Liver (tissue), 9 donors: ENCODE data around the gene LCMT1. TPM values are rescaled to one million over a fixed set of nuclear protein-coding genes. Genes with fewer than 3 reads are reported as not detected.

Experiments
- DNase-seq: peaks from one replicate; pipeline ENCODE4 v3.0.0-alpha.2; 2017; ENCODE audit warnings: low spot score
- H3K27ac ChIP-seq, 2 donors: one replicate each; pipeline ENCODE4 v1.7.0; 2013; ENCODE audit warnings: inconsistent platforms in 2 of 2, low read length in 2 of 2, control low read depth in 1 of 2, low read depth in 1 of 2, mild to moderate bottlenecking in 1 of 2
- H3K27me3 ChIP-seq, 4 donors: one replicate each; pipeline versions ENCODE4 v1.6.1 to v1.7.0; 2013; ENCODE audit warnings: low read length in 3 of 4, inconsistent platforms in 1 of 4, mild to moderate bottlenecking in 1 of 4, moderate library complexity in 1 of 4; ENCODE audit not compliant: control insufficient read depth in 4 of 4, insufficient read depth in 4 of 4
- H3K36me3 ChIP-seq, 4 donors: one replicate each; pipeline versions ENCODE4 v1.6.1 to v1.7.0; 2013; ENCODE audit warnings: low read length in 3 of 4, mild to moderate bottlenecking in 3 of 4, low read depth in 1 of 4, moderate library complexity in 1 of 4; ENCODE audit not compliant: control insufficient read depth in 4 of 4, insufficient read depth in 3 of 4
- H3K4me1 ChIP-seq, 4 donors: one replicate each; pipeline versions ENCODE4 v1.6.1 to v1.7.0; 2013; ENCODE audit warnings: low read length in 3 of 4, mild to moderate bottlenecking in 3 of 4, moderate library complexity in 1 of 4; ENCODE audit not compliant: control insufficient read depth in 4 of 4, insufficient read depth in 4 of 4
- H3K4me3 ChIP-seq, 3 donors: one replicate each; pipeline versions ENCODE4 v1.6.1 to v1.7.0; 2013; ENCODE audit warnings: low read length in 3 of 3, control low read depth in 1 of 3, low read depth in 1 of 3, mild to moderate bottlenecking in 1 of 3
- H3K9ac ChIP-seq, 2 donors: one replicate each; pipeline ENCODE4 v1.7.0; 2013; ENCODE audit warnings: low read length in 2 of 2, mild to moderate bottlenecking in 2 of 2, moderate library complexity in 2 of 2, control low read depth in 1 of 2, low read depth in 1 of 2
- H3K9me3 ChIP-seq, 4 donors: one replicate each; pipeline versions ENCODE4 v1.6.1 to v1.7.0; 2013; ENCODE audit warnings: low read length in 3 of 4; ENCODE audit not compliant: control insufficient read depth in 4 of 4
- ATF3 ChIP-seq: IDR thresholded peaks from 2 replicates; pipeline ENCODE4 v1.6.1; 2016; ENCODE audit warnings: antibody characterized with exemption
- CTCF ChIP-seq: fragments of 150-350 bp; IDR thresholded peaks from 2 replicates; pipeline ENCODE4 v1.5.1; 2017; ENCODE audit warnings: improper control_type of control experiment, low read depth, low read length; ENCODE audit not compliant: missing input control
- EGR1 ChIP-seq, 2 donors: IDR thresholded peaks; 2 replicates each; pipeline ENCODE4 v1.6.1; 2016 to 2018; ENCODE audit warnings: antibody characterized with exemption in 2 of 2, low read depth in 2 of 2
- FOXA1 ChIP-seq: IDR thresholded peaks from 2 replicates; pipeline ENCODE4 v1.6.1; 2016; ENCODE audit warnings: antibody characterized with exemption
- FOXA2 ChIP-seq: IDR thresholded peaks from 2 replicates; pipeline ENCODE4 v1.6.1; 2016; ENCODE audit warnings: antibody characterized with exemption
- GABPA ChIP-seq, 2 donors: IDR thresholded peaks in 1 of 2; conservative IDR thresholded peaks in 1 of 2; 2 replicates each; pipeline ENCODE4 v1.6.1; 2016; ENCODE audit warnings: antibody characterized with exemption in 2 of 2, mild to moderate bottlenecking in 1 of 2, moderate library complexity in 1 of 2
- HNF4A ChIP-seq, 2 donors: conservative IDR thresholded peaks; 2 replicates each; pipeline ENCODE4 v1.6.1; 2016; ENCODE audit warnings: antibody characterized with exemption in 2 of 2, mild to moderate bottlenecking in 2 of 2
- HNF4G ChIP-seq: IDR thresholded peaks from 2 replicates; pipeline ENCODE4 v1.6.1; 2016; ENCODE audit warnings: antibody characterized with exemption
- JUND ChIP-seq, 2 donors: IDR thresholded peaks; 2 replicates each; pipeline ENCODE4 v1.6.1; 2016; ENCODE audit warnings: antibody characterized with exemption in 2 of 2
- MAX ChIP-seq: IDR thresholded peaks from 2 replicates; pipeline ENCODE4 v1.6.1; 2016; ENCODE audit warnings: antibody characterized with exemption
- NR2F2 ChIP-seq: IDR thresholded peaks from 2 replicates; pipeline ENCODE4 v1.6.1; 2016; ENCODE audit warnings: antibody characterized with exemption
- RAD21 ChIP-seq, 2 donors: IDR thresholded peaks; 2 replicates each; pipeline ENCODE4 v1.6.1; 2016; ENCODE audit warnings: antibody characterized with exemption in 2 of 2, mild to moderate bottlenecking in 2 of 2
- REST ChIP-seq: IDR thresholded peaks from 2 replicates; pipeline ENCODE4 v1.6.1; 2016; ENCODE audit warnings: antibody characterized with exemption, mild to moderate bottlenecking
- RXRA ChIP-seq, 2 donors: IDR thresholded peaks; 2 replicates each; pipeline ENCODE4 v1.6.1; 2017 to 2018; ENCODE audit warnings: antibody characterized with exemption in 2 of 2, mild to moderate bottlenecking in 1 of 2
- SP1 ChIP-seq: IDR thresholded peaks from 2 replicates; pipeline ENCODE4 v1.6.1; 2018; ENCODE audit warnings: antibody characterized with exemption, mild to moderate bottlenecking
- TAF1 ChIP-seq: conservative IDR thresholded peaks from 2 replicates; pipeline ENCODE4 v1.6.1; 2016; ENCODE audit warnings: antibody characterized with exemption, mild to moderate bottlenecking
- YY1 ChIP-seq: IDR thresholded peaks from 2 replicates; pipeline ENCODE4 v1.6.1; 2016; ENCODE audit warnings: antibody characterized with exemption, mild to moderate bottlenecking
- ZBTB33 ChIP-seq: IDR thresholded peaks from 2 replicates; pipeline ENCODE4 v1.6.1; 2016; ENCODE audit warnings: antibody characterized with exemption
- WGBS: extraction: QIAGEN DNeasy Blood & Tissue Kit; methylation state at CpG from one replicate; pipeline ENCODE4 v1.1.7; 2013; 5-methylcytosine and 5-hydroxymethylcytosine counted together
- polyA plus RNA-seq, 2 donors: library from polyadenylated mRNA; stranded (reverse) in 1 of 2; unstranded in 1 of 2; fragments of 200-250 nt in 1 of 2; fragments of >200 nt in 1 of 2; fragmentation: Nextera tagmentation in 1 of 2; extraction: Ambion mirVana in 1 of 2; gene quantifications; one replicate each; pipeline versions ENCODE4 v1.2.1 to v1.2.3, GENCODE V29; 2013 to 2015
- total RNA-seq, 2 donors: library from RNA; depleted of rRNA; stranded (reverse); fragments of >200 nt; gene quantifications; one replicate each; pipeline ENCODE4 v1.2.3, GENCODE V29; 2014
- donor health status: healthy.
- donor health status: healthy.
- donor health status: healthy.
- donor health status: healthy.
- donor health status: healthy.

LCMT1 gene
- total and polyA plus RNA-seq, 4 donors = 4.8 to 8.2 (median 6.6) TPM

DNA sequence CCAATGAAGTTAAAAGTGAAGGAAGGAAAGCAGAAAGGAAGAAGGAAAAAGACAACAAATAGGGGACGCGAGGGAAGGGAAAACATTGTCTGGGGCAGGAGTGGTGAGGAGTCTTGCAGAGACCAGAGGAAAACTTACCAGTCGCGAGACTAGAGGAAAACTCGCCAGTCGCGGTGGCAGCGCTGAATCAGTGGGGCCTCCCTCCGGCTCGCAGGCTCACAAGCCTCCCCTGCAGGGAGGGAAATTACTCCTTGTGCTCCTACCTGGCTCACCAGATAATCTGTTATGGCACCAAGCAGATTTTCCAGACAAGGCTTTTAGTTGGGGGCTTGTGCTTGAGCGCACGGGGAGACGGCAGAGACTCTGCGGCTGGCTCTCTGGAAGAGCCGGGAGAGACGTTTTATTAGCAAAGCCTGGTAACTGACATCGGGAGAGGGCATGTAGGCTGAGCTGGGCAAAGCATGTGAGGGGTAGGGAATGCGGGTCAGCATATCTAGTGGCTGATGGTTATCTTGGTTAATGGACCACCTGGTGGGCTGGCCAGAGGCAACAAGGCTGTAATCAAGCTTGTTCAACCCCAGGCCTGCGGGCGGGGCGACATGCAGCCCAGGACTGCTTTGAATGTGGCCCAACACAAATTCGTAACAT, 37.1 kb downstream of the LCMT1 start (continued):
- TF ChIP-seq CTCF = no peak

GRCh38 chr16:25151996-25152395, 40.5 kb downstream of the LCMT1 start:
- H3K4me3 ChIP-seq = no peak overlapping the region
- H3K9me3 ChIP-seq = no peaks in the 10 kb centered on the region
- H3K27me3 ChIP-seq = no peaks in the 10 kb centered on the region
- H3K9ac ChIP-seq = no peak overlapping the region
- TF ChIP-seq CTCF (no peak), ATF3 (no peak), REST (no peak), HNF4G (no peak), FOXA1 (no peak), MAX (no peak), GABPA (IDR thresholded peaks at IDR 0.05 in 1 of 2, conservative IDR thresholded peaks at IDR 0.05 in 1 of 2) (no peak), RXRA (IDR thresholded peaks at IDR 0.05) (no peak), SP1 (no peak), NR2F2 (no peak), EGR1 (IDR thresholded peaks at IDR 0.05; ENCODE audit: low read depth in 2 of 2) (no peak), RAD21 (IDR thresholded peaks at IDR 0.05) (no peak), JUND (IDR thresholded peaks at IDR 0.05) (no peak), TAF1 (no peak), YY1 (no peak), HNF4A (conservative IDR thresholded peaks at IDR 0.05) (no peak), FOXA2 (no peak), ZBTB33 (no peak)
- H3K36me3 ChIP-seq = peaks cover 0 to 23% (median 9%) of the 10 kb centered on the region in 4 donors
- H3K4me1 ChIP-seq = no peaks in the 10 kb centered on the region
- no peak for DNase-seq
- WGBS = 95% methylated on average over 3 of the region's 3 CpGs
- no peak overlapping the region for H3K27ac ChIP-seq
